Kidney tubule cell (primary cell): ENCODE results near the gene GRWD1.
A peak's percentile ranks its signal among the peaks of the same experiment; 100 is the strongest.

Experiments used
- DNase-seq: peaks from one replicate; pipeline ENCODE4 v3.0.0-alpha.2; 2018; ENCODE audit warnings: low spot score

Gene GRWD1

GRCh38 chr19:48445606-48446481 lies at the start of gene GRWD1:
Gene GRWD1, plus strand, starts transcription at chr19:48445983. Its CDS starts 23 bp downstream, at chr19:48446006.
- peak; percentile 98 for DNase-seq

GRCh38 chr19:48396016-48396823 lies 49.6 kb upstream of the GRWD1 start:
- DNase-seq = no peak

GRCh38 chr19:48396824-48397176 lies 49.0 kb upstream of the GRWD1 start:
- DNase-seq = no peak

DNA sequence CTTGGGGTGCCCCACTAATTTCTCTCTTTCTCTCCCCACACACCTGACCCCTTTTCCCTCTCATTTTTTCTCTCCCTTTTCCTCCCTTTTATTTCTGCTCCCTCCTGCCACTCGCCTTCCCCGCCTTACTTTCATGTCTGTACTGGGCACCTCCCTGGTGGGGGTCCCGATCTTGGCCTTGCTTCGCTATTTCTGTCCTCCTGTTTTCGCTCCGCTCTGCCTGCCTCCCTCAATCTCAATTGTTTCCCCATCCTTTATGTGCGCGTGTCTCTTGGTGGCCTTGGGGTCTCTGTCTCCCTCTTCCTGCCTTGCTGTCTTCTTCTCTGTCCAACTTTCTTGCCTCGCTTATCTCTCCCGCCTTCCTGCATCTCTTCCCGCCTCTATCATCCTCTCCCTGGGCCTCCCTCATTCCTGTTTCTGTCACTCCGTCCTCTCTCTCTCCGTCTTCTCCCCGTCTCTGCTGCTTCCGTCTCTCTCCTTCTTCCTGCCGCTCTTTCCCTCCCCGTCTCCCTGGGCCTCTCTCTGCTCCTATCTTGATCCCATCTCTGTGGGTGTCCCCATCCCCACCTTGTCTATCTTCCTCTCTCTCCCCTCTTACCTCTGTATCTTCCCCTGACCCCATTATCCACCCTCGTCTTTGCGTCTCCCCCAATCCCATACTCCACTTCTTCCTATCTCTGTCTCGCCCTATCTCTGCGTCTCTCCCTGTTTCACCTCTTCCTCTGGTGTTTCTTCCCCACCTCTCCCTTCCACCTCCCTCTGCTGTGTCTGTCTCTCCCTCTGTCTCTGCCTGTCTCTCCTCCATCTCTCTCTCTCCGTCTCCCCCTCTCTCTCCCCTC lies 48.3 kb upstream of the GRWD1 start:
- DNase-seq = no peak

DNA sequence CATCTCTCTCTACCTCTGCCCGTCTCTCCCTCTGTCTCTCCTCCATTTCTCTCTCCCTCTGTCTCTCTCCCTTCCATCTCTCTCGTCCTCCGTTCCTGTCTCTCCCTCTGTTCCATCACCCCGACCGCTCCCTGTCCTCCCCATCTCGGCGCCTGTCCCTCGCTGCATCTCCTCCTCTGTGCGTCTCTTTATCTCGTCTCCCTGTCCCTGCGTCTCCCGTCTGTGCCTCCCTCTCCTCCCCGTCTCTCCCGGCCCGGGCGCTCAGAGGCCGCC lies 47.7 kb upstream of the GRWD1 start:
- DNase-seq = no peak

DNA sequence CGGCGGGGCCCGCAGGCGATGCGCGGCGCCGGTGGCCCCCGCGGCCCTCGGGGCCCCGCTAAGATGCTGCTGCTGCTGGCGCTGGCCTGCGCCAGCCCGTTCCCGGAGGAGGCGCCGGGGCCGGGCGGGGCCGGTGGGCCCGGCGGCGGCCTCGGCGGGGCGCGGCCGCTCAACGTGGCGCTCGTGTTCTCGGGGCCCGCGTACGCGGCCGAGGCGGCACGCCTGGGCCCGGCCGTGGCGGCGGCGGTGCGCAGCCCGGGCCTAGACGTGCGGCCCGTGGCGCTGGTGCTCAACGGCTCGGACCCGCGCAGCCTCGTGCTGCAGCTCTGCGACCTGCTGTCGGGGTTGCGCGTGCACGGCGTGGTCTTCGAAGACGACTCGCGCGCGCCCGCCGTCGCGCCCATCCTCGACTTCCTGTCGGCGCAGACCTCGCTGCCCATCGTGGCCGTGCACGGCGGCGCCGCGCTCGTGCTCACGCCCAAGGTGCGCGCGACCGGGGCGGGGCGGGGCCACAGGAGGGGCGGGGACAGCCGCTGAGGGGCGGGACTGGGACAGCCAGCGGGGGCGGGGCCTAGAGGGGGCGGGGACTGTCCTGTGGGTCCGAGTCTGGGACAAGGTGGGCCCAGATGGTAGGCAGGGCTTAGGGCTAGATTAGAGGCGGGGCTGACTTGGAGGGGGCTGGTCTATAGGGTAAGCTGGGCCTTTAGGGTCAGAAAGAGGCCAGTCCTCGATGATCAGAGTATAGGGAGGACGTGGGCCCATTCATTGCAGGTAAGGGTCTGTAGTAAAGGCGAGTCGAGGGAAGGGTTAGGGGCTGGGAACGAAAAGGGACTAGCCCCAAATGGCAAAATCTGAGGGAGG lies 47.2 kb upstream of the GRWD1 start:
- DNase-seq = peak; percentile 57

DNA sequence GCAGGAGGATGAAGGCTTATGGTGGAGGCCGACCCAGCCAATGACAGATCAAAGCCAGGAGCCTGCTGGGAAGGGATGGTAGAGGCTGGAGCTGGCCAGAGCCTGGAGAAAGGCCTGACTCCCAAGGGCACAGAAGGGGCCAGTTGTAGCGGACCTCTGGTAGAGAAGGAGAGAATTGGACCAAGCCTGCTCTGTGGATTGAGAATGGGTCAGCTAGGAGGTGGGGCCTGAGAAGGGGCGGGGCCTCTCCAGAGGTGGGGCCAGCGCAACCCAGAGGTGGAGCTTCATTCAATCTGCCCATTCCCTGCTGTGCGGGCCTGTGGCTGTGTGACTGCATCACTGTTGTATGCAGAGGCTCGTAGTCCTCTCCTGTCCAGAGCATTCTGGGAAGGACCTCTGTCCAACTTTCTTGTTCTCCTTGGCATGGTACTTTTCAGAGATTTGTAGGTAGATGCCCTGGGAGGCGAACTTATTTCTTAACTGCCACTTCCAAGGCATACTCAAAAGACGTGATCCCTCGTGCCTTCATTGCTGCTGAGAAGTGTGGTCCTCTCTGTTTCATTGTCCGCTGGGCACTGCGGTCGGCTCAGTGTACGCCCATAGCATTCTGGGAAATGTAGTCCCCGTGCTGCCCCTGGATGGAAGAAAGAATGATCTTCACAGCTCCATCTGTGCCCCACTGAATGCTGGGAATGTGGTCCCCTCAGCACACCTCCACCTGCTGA lies 45.6 kb upstream of the GRWD1 start:
- DNase-seq = no peak

DNA sequence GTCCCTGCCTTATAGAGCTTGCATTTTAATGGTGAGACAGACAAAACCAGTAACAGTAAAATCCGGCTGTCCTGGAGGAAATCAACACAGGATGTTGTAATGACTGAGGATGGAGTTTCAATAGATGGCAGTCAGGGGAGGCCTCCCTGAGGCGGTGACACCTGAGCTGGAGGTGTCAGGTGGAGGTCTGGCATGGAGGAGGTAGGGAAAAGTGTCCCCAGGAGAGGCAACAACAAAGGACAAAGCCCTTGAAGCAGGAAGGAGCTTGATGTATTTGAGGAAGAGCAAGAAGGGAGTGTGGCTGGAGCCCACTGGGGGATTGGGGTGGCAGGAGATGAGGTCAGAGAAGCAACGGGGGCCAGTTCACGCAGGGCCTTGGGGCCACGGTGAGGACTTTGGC lies 44.5 kb upstream of the GRWD1 start:
- DNase-seq = no peak

- peak; percentile 61 for DNase-seq
Observed at GRCh38 chr19:48403606-48404005, 42.2 kb upstream of the GRWD1 start.

- no peak for DNase-seq
Observed at GRCh38 chr19:48405010-48405659, 40.6 kb upstream of the GRWD1 start.

GRCh38 chr19:48405850-48406249 lies 39.9 kb upstream of the GRWD1 start:
- DNase-seq = peak; percentile 68

- peak; percentile 91 for DNase-seq
Observed at GRCh38 chr19:48413879-48414587, 31.8 kb upstream of the GRWD1 start.

GRCh38 chr19:48415395-48415794 lies 30.4 kb upstream of the GRWD1 start:
- DNase-seq = peak; percentile 77

- DNase-seq = no peak
Observed at GRCh38 chr19:48415806-48416221, 30.0 kb upstream of the GRWD1 start.

GRCh38 chr19:48417421-48417820 lies 28.4 kb upstream of the GRWD1 start:
- no peak for DNase-seq

DNA sequence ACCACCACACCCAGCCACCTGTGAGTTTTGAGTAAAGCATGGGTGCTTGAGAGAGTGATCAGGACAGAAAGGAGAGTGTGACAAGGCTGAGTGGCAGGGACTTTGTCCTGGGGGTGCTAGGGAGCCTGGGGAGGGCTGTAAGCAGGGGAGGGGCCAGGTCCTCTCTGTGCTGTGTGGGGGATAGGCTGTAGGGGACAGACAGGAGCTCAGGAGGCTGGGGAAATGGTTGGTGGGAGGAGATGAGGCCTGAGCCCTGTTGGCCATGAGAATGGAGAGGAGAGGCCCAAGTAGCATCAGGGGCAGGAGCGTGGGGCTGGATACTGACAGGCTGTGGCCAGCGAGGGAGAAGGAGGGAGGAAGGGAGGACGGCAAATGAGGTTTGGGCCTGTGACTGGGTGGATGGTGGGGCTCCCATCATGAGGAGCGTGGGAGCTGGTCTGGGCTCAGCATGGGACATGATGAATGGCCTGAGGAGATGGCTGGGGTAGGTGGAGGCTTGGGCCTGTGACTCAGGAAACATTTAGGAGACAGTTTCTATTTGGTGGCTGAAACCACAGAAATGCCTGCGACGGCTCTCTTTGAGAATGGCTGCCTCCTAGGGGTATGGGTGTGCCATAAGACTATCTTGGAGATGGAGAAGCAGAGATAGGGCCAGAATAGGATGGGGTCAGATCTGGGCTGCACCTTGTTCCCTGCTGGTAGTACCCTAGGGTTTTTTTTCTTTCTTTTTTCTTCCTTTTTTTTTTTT lies 27.3 kb upstream of the GRWD1 start:
- DNase-seq = no peak

DNA sequence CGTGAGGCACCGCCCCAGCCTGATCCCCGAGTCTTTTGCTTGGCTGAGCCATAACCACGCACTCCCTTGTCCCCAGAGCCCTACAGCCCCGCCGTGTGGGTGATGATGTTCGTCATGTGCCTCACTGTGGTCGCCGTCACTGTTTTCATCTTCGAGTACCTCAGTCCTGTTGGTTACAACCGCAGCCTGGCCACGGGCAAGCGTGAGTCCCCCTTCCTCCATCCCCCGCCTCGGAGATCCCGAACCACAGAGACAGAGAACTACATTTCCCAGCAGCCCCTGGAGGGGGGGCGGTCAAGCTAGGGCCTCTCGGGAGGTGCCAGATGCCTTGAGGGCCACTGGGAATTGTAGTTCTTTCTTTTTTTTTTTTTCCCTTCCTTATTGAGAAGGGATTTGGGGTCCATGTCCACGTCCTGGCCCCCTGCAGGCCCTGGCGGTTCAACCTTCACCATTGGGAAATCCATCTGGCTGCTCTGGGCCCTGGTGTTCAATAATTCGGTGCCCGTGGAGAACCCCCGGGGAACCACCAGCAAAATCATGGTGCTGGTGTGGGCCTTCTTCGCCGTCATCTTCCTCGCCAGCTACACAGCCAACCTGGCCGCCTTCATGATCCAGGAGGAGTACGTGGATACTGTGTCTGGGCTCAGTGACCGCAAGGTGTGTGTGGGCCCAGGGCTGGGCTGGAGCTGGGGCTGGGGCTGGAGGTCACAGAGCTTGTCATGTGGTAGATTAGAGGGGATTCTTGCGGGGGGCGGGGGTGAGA lies 26.4 kb upstream of the GRWD1 start:
- no peak for DNase-seq

DNA sequence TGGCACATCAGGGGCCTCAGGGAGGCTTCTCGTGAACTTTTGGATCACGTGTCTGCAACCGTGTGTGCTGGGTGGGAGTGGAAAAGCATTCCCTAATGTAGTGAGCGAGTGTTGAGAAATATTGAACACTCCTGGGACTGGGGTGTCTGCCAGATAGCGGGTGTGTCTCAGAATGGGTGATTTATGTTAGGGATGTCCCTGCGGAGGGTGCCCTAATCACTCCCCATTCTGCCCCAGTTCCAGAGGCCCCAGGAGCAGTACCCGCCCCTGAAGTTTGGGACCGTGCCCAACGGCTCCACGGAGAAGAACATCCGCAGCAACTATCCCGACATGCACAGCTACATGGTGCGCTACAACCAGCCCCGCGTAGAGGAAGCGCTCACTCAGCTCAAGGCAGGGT lies 24.2 kb upstream of the GRWD1 start:
- no peak for DNase-seq
